ENCODE results near the gene LYL1.

GRCh38 chr19:13120031-13120430, 17.4 kb upstream of the LYL1 start:
- TF ChIP-seq, protein P1, sequence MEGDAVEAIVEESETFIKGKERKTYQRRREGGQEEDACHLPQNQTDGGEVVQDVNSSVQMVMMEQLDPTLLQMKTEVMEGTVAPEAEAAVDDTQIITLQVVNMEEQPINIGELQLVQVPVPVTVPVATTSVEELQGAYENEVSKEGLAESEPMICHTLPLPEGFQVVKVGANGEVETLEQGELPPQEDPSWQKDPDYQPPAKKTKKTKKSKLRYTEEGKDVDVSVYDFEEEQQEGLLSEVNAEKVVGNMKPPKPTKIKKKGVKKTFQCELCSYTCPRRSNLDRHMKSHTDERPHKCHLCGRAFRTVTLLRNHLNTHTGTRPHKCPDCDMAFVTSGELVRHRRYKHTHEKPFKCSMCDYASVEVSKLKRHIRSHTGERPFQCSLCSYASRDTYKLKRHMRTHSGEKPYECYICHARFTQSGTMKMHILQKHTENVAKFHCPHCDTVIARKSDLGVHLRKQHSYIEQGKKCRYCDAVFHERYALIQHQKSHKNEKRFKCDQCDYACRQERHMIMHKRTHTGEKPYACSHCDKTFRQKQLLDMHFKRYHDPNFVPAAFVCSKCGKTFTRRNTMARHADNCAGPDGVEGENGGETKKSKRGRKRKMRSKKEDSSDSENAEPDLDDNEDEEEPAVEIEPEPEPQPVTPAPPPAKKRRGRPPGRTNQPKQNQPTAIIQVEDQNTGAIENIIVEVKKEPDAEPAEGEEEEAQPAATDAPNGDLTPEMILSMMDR (IDR thresholded peaks at IDR 0.05) = no peak
- TF ChIP-seq POLR2A (IDR thresholded peaks at IDR 0.05) (no peak), EP300 (IDR thresholded peaks at IDR 0.05) (no peak)
